Glomerular endothelial cell (primary cell): ENCODE data around the gene SLC7A14. TPM values are rescaled to one million over a fixed set of nuclear protein-coding genes. Genes with fewer than 3 reads are reported as not detected.

Experiments used
- DNase-seq: peaks from one replicate; pipeline ENCODE4 v3.0.0-alpha.2; 2011; ENCODE audit warnings: low read depth, low spot score; ENCODE audit errors: extremely low read depth
- total RNA-seq: library from RNA; depleted of rRNA; stranded (reverse); fragments of >200 nt; gene quantifications from 2 replicates; pipeline ENCODE4 v1.2.3, GENCODE V29; 2015

SLC7A14 gene
- total RNA-seq, 1 donor from 2014 or later, result 0.70 TPM

DNA sequence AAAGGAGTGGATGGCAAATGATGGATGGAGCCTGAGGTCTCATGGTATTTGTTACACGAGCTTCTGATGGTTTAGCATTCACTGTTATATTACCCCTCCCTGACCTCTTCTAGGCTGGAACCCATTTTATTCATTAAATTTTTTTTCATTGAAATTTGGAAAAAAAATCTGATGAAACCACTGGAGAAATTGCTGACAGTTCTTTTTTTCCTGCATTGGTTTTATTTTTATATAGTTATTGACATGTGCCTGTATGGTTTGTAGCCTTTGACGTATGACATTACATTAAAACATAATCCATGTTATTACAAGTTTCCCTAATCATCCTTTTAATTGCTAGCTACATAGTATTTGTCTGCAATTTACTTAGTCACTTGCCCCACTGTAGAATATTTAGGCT, 85.4 kb downstream of the SLC7A14 start:
- no peak for DNase-seq

DNA sequence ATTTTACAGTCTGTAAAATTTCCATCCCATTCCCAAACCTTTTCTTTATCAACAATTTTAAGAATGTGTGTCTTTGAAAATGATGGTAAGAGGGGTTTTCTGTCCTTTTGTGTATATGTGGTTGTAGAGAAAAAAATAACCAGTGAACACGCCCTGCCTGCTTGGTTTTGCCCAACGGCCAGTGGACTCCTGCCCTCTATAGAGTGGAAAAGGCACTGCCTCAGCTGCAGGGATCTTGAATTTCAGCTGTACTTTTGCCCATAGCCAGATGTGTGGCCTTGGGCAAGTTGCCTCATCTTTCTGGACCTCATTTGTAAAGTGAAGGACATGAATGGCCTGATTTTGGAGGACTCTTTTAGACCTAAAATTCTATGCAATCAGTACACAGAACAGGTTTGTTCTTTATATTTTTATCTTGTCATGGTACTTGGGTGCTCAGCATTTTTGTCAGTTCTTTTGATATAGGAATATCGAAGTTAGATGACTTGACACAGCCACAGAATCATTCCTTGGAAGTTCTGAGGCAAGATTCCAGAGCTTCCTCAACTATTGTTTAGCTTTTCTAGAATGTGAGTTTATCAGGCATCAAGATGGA, 86.2 kb downstream of the SLC7A14 start:
- DNase-seq, result no peak

DNA sequence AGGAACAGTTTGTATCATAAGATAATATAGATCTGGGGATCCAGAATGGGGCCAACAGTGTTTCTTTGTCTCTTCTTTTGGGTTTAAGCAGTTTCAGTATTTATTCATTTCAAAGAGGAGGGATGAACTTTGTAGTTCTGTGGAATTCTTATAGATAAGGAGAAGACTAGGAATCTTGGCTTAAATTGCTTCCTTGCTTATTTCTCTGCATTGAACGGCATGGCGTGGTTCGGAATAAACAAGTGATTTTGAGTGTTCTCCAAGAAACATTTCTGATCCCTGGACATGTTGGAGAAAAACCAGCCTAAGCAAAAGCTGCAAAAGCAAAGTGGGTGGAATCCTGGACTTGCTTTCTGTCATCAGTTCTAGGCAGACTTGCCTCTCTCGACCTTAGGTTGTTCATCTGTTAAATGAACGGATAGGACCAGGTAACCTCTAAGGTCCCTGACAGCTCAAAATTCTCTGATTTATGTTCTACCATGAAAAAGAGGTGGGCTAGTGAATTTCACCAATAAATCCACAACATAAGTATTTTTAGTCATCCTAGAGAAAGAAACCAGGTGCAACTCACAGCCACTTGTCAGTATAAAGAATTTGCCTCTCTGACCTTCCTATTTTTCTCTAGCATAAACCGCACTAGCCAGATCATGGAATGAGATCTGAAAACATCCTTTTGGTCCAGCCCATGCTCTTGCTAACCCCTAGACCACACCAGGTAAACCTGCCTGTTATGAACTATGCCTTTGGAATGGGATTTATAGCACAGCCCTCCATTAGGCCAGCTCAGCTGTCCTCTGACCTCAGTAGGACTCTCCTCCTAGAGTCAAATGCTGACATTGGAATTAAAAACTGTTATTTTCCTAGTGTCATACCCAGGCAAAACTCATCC, 88.4 kb downstream of the SLC7A14 start:
- DNase-seq, result no peak

DNA sequence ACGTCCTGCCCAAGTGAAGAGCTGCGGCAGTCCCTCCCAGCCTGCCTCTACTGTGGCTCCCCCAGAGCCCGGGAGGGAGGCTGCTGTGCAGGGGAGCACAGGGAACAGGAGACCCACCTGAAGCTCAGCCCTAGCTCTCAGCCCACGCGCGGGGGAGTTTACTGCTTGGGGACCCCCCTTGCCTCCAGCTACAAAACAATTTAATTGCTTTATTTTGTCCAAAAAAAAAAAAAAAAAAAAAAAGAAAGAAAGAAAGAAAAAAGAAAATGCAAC, 89.1 kb downstream of the SLC7A14 start:
- no peak for DNase-seq

DNA sequence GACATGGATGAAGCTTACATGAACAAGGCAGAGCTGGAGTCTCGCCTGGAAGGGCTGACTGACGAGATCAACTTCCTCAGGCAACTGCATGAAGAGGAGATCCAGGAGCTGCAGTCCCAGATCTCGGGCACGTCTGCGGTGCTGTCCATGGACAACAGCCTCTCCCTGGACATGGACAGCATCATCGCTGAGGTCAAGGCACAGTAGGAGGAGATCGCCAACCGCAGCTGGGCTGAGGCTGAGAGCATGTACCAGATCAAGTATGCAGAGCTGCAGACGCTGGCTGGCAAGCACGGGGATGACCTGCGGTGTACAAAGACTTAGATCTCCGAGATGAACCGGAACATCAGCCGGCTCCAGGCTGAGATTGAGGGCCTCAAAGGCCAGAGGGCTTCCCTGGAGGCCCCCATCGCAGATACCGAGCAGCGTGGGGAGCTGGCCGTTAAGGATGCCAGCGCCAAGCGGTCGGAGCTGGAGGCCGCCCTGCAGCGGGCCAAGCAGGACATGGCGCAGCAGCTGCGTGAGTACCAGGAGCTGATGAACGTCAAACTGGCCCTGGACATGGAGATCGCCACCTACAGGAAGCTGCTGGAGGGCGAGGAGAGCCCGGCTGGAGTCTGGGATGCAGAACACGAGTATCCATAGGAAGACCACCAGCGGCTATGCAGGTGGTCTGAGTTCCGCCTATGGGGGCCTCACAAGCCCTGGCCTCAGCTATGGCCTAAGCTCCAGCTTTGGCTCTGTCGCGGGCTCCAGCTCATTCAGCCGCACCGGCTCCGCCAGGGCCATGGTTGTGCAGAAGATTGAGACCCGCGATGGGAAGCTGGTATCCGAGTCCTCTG, 89.6 kb downstream of the SLC7A14 start:
- DNase-seq, result no peak

DNA sequence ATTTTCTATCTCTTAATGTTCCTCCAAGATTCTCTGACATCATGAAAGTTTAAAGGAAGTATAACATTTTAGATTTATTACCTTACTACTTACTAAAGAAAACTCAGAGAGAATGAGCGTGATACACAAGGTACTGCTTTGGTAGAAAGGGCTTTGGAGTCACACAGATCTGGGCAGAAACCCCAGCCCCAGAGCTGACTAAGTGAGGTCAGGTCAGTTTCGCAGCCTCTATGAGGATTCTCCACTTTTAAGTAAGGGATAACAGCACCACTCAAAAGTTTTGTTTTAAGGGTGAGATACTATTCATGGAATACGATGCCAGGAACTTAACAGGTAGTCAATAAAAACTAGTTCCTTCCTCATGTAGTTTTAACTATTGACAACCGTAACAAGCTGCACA, 91.1 kb downstream of the SLC7A14 start:
- DNase-seq, result no peak

DNA sequence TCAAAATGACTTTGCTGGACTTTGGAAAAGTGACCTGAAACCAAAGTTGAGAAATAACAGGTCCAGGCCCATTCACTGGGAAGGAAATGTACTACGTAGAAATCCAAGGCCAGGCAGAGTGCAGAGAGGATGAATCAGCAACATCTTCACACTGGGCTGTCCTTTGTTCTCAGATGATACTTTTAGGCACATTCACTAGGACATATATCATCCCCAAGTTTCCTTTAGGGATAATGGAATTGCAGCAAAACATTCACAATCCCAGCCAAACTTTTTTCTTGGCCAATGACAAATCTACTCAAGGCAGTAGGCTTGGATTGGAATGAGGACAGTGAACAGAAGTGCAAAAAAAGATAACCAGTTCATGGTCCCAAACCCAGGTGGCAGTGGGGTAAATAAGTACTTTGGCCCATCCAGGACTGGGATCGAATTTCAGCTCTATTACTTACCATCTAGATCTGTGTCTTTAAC, 92.1 kb downstream of the SLC7A14 start:
- DNase-seq, result no peak

DNA sequence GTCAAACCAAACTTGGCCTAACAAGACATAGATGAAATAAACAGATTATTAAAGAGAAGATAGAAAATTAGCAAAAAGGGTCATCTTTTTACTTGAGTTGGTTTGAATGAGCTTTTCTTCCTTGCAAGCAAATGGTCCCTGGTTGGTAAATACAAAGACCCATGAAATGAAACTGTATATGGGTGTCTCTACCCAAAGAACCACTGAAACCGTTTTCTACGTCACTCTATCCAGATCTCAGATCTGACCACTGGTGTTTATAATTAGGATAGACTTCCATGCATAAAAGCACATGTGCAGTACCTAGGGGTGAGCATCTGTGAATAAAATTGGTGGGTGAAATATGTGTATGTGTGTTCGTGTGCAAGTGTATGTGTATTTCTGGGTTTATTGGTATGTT, 94.0 kb downstream of the SLC7A14 start:
- no peak for DNase-seq

DNA sequence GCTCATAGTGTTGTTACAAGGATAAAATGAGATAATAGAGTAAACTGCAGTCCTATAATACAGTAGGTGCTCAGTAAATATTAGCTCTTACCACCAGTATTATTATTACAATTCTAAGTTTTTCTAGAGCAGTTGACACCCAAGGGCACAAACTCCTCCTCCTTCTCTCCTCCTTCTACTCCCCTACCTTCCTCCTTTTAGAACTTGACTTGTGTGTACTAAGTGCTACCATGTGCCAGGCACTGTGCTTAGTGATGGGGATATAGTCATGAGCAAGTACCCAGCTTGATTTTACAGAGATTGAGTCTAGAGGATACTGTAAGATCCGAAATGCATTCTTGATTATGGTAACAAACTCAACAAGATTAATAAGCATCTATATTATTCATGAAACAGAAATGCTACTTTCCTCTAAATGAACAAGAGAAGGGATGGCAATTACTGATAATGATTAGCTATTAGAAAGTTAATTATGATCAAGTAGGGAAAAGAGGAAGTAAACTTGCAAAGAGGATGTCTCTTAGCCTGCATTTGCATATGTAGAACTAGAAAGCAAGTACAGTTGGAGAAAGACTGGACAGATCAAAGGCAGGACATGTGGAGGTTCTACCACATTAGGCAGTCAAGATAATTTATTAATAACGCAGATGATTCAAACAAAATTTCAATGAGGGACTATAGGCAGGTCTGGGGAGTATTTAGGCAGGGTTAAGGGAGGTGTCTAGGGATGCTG, 94.9 kb downstream of the SLC7A14 start:
- no peak for DNase-seq

DNA sequence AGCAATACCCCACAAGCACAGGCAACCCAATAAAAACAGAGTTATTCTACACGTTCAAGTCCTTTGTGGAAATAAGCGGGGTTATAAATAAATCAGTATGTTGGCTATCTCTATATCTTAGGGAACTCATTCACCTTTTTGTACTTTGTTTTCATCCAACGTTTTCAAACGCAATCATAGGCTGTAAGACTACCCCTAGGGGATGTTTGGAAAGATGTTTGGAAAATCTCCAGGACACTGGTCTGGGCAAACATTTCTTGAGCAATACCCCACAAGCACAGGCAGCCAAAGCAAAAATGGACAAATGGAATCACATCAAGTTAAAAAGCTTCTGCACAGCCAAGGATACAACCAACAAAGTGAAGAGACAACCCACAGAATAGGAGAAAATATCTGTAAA, 97.1 kb downstream of the SLC7A14 start:
- DNase-seq, result no peak

DNA sequence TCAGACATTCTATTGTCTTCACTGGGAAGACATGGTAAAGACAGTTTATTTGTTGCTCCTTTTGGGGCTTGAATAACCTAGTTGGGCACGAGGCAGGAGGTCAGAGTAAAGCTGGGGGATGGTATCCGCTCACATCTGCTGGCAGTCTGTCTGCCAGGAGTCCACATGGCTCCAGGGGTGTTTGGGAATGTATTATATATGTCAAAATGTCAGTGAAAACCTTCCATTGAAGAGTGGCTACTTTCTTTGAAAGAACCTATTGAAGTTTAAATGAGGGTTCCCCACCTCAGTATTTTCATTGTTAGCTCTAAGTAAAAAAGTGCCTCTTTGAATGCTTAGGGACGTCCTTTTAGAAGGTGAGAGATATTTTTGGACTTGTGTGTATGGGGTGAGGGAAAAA, 98.8 kb downstream of the SLC7A14 start:
- no peak for DNase-seq

DNA sequence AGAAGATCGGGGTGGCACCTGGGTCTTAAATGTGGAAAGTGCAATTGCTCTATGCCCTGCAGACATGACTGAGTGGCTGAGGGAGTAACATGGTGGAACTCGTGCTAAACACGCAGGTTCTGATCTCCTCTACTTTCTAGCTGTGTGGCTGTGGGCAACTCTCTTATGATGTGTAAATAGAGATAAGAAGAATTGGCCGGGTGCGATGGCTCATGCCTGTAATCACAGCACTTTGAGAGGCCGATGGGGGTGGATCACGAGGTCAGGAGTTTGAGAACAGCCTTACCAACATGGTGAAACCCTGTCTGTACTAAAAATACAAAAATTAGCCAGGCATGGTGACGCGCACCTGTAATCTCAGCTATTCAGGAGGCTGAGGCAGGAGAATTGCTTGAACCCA, 99.5 kb downstream of the SLC7A14 start:
- DNase-seq, result no peak

DNA sequence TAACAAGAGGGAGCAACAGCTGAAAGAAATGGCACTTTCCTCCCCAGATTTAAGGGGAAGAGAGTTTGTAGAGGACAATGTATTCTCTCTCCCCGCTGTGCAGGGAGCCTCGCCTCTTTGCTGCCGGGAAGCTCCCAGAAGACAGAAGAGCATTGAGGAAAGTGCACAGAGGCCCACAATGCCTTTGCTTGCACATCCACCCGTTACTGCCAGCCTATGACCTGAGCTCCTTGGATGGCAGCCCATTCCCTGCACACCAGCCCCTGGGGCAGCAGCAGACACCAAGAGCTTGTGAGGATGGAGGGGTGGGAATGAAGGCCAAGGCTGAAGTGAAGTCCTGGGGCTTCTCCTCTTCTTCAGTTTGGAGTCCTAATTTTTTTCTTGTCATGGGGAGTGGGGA, 100.2 kb downstream of the SLC7A14 start:
- no peak for DNase-seq

DNA sequence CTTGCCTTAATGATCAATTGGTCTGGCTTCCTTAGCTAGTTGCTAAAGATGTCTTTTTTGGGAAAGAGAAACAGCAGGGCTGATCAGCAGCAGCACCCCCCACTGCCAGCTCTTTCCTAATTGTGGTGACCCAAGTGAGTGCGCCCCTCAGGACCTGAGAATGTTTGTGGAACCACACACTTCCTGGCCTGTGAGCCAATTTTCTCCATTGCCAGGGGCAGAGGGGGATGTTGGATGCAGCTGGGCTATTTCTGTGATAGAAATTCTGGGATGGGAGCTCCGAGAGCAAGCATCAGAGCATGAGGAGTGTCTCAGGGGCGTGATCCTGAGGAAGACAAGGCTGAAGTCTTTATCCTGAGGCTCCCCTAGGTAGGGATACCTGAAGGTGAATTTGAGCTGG, 100.6 kb downstream of the SLC7A14 start:
- no peak for DNase-seq

DNA sequence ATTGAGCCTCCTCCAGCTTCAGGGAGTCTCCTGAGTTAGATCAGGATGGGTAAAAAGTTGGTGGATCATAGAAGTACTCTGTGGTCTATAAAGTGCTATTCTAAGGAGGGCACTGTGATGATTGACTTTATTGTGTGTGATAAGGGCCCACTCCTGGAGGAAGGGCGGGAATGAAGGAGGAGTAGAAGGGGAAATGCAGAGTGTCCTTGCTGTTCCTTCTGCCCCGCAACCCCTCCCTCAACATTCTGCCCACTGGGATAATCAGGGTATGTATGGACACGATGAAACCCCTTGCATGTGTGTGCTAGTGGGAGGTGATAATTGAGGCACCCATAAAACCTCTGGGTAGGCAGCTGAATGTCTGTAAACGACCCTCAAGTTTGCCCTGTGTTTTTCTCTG, 101.0 kb downstream of the SLC7A14 start:
- DNase-seq, result no peak

DNA sequence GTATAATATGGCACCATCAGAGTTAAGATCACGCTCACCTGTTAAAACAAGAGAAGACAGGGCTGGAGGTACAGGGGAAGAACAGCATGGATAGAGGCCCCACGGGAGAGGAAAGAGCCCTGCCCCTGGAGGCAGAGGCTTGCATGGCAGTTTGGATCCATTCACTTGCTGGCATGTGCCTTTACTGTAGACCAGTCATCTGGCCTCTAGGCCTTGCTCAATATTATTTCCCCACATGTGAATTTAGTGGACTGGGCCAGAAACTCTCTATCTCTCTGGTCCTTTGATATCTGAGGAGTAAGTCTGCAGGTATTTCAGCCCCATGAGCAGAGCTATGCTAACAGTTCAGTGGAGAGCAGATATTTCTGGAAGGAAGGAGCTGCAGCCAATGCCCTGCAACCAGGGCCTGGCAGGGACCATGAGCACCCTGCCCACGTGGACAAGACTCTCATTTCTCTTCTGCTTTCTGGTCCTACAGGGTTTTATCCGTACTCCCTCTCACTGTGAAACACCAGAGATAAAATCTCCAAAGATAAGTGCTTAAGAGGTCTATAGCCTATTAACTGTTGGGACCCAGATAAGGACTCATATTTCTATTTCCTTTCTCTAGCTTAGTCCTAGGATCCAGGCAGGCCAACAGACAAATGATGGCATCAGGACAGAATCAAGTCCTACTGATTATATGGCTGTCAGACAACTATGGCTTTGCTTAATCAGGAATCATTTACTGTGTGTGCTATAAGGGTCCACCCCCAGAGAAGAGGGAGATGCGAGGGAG, 102.2 kb downstream of the SLC7A14 start:
- DNase-seq, result no peak

DNA sequence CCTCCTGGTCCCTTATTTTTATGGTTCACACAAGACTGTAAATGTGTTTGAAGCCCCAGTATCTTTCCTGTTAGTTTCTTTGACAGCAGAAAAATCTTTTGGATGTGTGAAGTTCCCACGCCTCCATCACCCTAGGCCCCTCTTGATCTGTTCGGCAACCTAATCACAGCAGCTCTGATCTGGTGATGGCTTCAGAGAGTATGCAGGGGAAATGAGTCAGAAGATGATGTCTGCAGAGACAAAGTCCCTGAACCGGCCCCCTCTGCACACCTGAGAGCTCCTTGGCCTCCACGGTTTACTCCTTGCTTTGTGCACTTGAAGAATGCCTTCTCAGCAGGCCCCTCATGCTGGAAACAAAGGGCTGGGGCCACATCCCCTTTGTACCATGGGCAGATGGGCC, 103.7 kb downstream of the SLC7A14 start:
- no peak for DNase-seq

DNA sequence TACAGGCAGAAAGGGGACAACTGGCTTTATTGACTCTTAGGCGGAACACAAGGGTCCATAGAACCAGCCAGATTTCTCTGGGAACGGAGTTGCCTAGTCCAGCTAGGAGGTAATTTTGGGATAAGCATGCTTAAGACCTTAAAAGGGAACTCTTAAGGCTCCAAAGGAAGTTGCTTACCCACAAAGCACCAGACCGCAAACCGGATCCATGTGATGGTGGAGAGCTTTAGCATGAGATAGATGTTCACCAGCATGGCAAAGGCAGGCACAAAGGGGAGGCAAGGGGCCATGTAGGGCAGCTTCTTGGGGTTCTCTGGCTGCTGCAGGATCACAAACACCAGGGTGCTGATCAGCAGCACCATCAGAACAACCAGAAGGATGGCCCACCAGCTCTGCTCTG, 105.8 kb downstream of the SLC7A14 start:
- no peak for DNase-seq

DNA sequence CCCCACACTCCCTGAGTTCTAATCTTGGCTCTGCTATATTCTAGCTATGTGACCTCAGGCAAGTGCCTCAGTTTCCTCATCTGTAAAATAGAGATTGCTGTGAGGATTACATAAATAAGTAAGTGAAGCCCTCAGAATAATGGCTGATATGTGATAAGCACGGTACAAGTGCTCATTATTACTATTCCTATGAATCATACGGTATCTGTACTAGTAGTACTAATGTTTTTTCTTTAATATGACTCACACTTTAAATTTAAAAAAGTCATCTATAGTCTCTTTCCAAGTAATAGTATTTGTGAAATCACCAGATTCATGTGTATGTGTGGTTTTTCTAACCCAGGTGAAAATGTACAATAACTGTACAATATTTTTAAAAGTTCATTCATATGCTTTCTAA, 108.5 kb downstream of the SLC7A14 start:
- DNase-seq, result no peak

DNA sequence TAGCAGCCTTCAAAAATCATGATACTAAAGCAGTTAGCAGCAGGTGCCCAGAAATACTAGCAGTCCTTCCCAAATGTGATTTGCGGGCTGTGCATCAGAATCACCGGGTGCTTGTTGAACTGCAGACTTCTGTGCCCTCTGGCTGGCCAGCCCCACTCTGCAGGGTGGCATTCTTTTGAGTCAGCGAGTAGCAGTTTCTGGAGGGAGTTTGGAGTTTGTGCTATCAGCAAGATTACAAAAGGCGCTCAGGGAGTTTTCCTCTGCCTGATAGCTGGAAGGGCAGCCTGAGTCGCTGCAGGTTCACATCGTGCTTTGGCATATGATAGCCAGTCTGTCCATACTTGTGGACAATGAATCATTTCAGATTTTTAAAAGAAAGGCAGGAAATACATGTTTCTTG, 109.6 kb downstream of the SLC7A14 start:
- DNase-seq, result no peak
